SK-N-SH treated with all-trans-retinoic acid at 6 μM for 48 hours (cell line): ENCODE data around the gene STK32B.

Source experiments
- ATAC-seq: fragments of 200-7000 bp; cut with Tn5 transposase; 3 replicates; pipeline ENCODE4 v1.9.1; 2020; ENCODE audit warnings: mild to moderate bottlenecking, moderate library complexity
- ARNTL ChIP-seq: fragments of 450-650 bp; formaldehyde crosslinking; IDR thresholded peaks from 2 replicates; pipeline ENCODE4 v1.5.0; 2020; ENCODE audit warnings: low read depth, mild to moderate bottlenecking, moderate library complexity, borderline replicate concordance
- BACH2 ChIP-seq: fragments of 250-450 bp; sonication (Bioruptor Pico); IDR thresholded peaks from 2 replicates; pipeline ENCODE4 v1.9.0; 2021; ENCODE audit warnings: mild to moderate bottlenecking, borderline replicate concordance
- CREB5 ChIP-seq: fragments of 250-450 bp; sonication (Bioruptor Pico); IDR thresholded peaks from 2 replicates; pipeline ENCODE4 v1.5.1; 2020; ENCODE audit warnings: low read depth, mild to moderate bottlenecking, moderate library complexity
- CSDC2 ChIP-seq: fragments of 250-450 bp; sonication (Bioruptor Pico); IDR thresholded peaks from 2 replicates; pipeline ENCODE4 v1.5.0; 2020; ENCODE audit warnings: mild to moderate bottlenecking, moderate library complexity
- CSRNP3 ChIP-seq: fragments of 250-450 bp; sonication (Bioruptor Pico); IDR thresholded peaks from 2 replicates; pipeline ENCODE4 v1.5.1; 2021; ENCODE audit warnings: mild to moderate bottlenecking, moderate library complexity
- ESRRG ChIP-seq: fragments of 250-450 bp; sonication (Bioruptor Pico); IDR thresholded peaks from 2 replicates; pipeline ENCODE4 v1.6.1; 2021; ENCODE audit warnings: mild to moderate bottlenecking
- GLIS3 ChIP-seq: fragments of 250-450 bp; sonication (Bioruptor Pico); IDR thresholded peaks from 2 replicates; pipeline ENCODE4 v1.5.0; 2020; ENCODE audit warnings: mild to moderate bottlenecking, moderate library complexity
- ISL1 ChIP-seq: fragments of 250-450 bp; sonication (Bioruptor Pico); IDR thresholded peaks from 2 replicates; pipeline ENCODE4 v2.1.2; 2022; ENCODE audit warnings: mild to moderate bottlenecking, moderate library complexity
- OSR1 ChIP-seq: fragments of 250-450 bp; sonication (Bioruptor Pico); IDR thresholded peaks from 2 replicates; pipeline ENCODE4 v1.8.0; 2022; ENCODE audit warnings: moderate library complexity, mild to moderate bottlenecking, inconsistent platforms
- PATZ1 ChIP-seq: fragments of 250-450 bp; sonication (Bioruptor Pico); IDR thresholded peaks from 2 replicates; pipeline ENCODE4 v1.8.0; 2020; ENCODE audit warnings: mild to moderate bottlenecking, moderate library complexity, borderline replicate concordance
- POU6F1 ChIP-seq: fragments of 250-450 bp; sonication (Bioruptor Pico); IDR thresholded peaks from 2 replicates; pipeline ENCODE4 v1.8.0; 2021; ENCODE audit warnings: low read depth, mild to moderate bottlenecking, moderate library complexity, borderline replicate concordance
- PPARA ChIP-seq: fragments of 250-450 bp; sonication (Bioruptor Pico); IDR thresholded peaks from 2 replicates; pipeline ENCODE4 v1.5.0; 2020; ENCODE audit warnings: mild to moderate bottlenecking, borderline replicate concordance
- RARB ChIP-seq: fragments of 250-450 bp; sonication (Bioruptor Pico); IDR thresholded peaks from 2 replicates; pipeline ENCODE4 v1.8.0; 2021; ENCODE audit warnings: mild to moderate bottlenecking, moderate library complexity
- TCF4 ChIP-seq: fragments of 250-450 bp; sonication (Bioruptor Pico); IDR thresholded peaks from 2 replicates; pipeline ENCODE4 v1.8.0; 2021; ENCODE audit warnings: mild to moderate bottlenecking, moderate library complexity, borderline replicate concordance
- TSHZ2 ChIP-seq: fragments of 250-450 bp; sonication (Bioruptor Pico); IDR thresholded peaks from 2 replicates; pipeline ENCODE4 v1.5.0; 2020; ENCODE audit warnings: mild to moderate bottlenecking, moderate library complexity
- ZC3H10 ChIP-seq: fragments of 250-450 bp; sonication (Bioruptor Pico); IDR thresholded peaks from 2 replicates; pipeline ENCODE4 v1.5.1; 2021; ENCODE audit warnings: mild to moderate bottlenecking, moderate library complexity
- ZFP3 ChIP-seq: fragments of 250-450 bp; sonication (Bioruptor Pico); IDR thresholded peaks from 2 replicates; pipeline ENCODE4 v1.5.0; 2020; ENCODE audit warnings: mild to moderate bottlenecking, moderate library complexity
- ZFP30 ChIP-seq: fragments of 450-650 bp; formaldehyde crosslinking; IDR thresholded peaks from 2 replicates; pipeline ENCODE4 v1.5.0; 2022; ENCODE audit warnings: mild to moderate bottlenecking, moderate library complexity
- ZNF70 ChIP-seq: fragments of 450-650 bp; formaldehyde crosslinking; IDR thresholded peaks from 2 replicates; pipeline ENCODE4 v1.5.0; 2020; ENCODE audit warnings: mild to moderate bottlenecking, moderate library complexity
- ZNF8 ChIP-seq: fragments of 450-650 bp; formaldehyde crosslinking; IDR thresholded peaks from 2 replicates; pipeline ENCODE4 v1.5.0; 2020; ENCODE audit warnings: mild to moderate bottlenecking, moderate library complexity

STK32B gene

GRCh38 chr4:5152521-5152920 is 101.2 kb downstream of the STK32B start:
- ATAC-seq, result no peak

GRCh38 chr4:5156682-5157081 is 105.4 kb downstream of the STK32B start:
- TF ChIP-seq POU6F1 (CRISPR knock-in tag), result no peak
- no peak for TF ChIP-seq PATZ1 (CRISPR knock-in tag)
- TF ChIP-seq TSHZ2 (CRISPR knock-in tag), result no peak
- no peak for TF ChIP-seq ZFP3 (CRISPR knock-in tag)
- no peak for ATAC-seq

More at GRCh38 chr4:5152521-5152920, 101.2 kb downstream of the STK32B start:
- TF ChIP-seq ZFP3 (CRISPR knock-in tag) (no peak), CSDC2 (CRISPR knock-in tag) (no peak), OSR1 (CRISPR knock-in tag) (no peak), ZFP30 (CRISPR knock-in tag) (no peak)

GRCh38 chr4:5157791-5158770 is 106.8 kb downstream of the STK32B start:
- TF ChIP-seq BACH2 (CRISPR knock-in tag) (no peak), ISL1 (no peak), ARNTL (CRISPR knock-in tag) (no peak), OSR1 (CRISPR knock-in tag) (no peak), ESRRG (no peak), ZNF70 (no peak), TCF4 (CRISPR knock-in tag) (no peak), ZFP30 (CRISPR knock-in tag) (no peak), PPARA (no peak), CSRNP3 (CRISPR knock-in tag) (no peak), ZFP3 (CRISPR knock-in tag) (no peak), GLIS3 (CRISPR knock-in tag) (no peak)
- no peak for ATAC-seq

GRCh38 chr4:5158825-5159224 is 107.5 kb downstream of the STK32B start:
- ATAC-seq, result no peak
- no peak for TF ChIP-seq ZFP3 (CRISPR knock-in tag)
- TF ChIP-seq RARB, result no peak
- no peak for TF ChIP-seq BACH2 (CRISPR knock-in tag)
- TF ChIP-seq GLIS3 (CRISPR knock-in tag), result no peak
- no peak for TF ChIP-seq ZC3H10 (CRISPR knock-in tag)
- TF ChIP-seq ESRRG, result no peak
- TF ChIP-seq ISL1, result no peak
- TF ChIP-seq TCF4 (CRISPR knock-in tag), result no peak
- no peak for TF ChIP-seq ZFP30 (CRISPR knock-in tag)
- TF ChIP-seq CSDC2 (CRISPR knock-in tag), result no peak
- no peak for TF ChIP-seq TSHZ2 (CRISPR knock-in tag)
- TF ChIP-seq CREB5 (CRISPR knock-in tag), result no peak
- no peak for TF ChIP-seq PPARA
- TF ChIP-seq ARNTL (CRISPR knock-in tag), result no peak
- no peak for TF ChIP-seq ZNF8 (CRISPR knock-in tag)
